ENCODE measurements around the gene HEPN1.
"Not testable (repeated sequence)": the region's sequence is repeated elsewhere in the genome, so short reads cannot be mapped to it uniquely, and the experiment has no call there.

The HEPN1 gene

GRCh38 chr11:124950601-124951330, 31.7 kb downstream of the HEPN1 start:
- no peaks in the 10 kb centered on the region for H3K9me3 ChIP-seq (ENCODE audit: insufficient read depth, low read depth, low read length)
- peaks cover 15% of the 10 kb centered on the region for H3K27me3 ChIP-seq (ENCODE audit: insufficient read depth, low read length)
- H3K36me3 ChIP-seq (ENCODE audit: insufficient read depth, low read depth, low read length): no peaks in the 10 kb centered on the region
- no peak overlapping the region for H3K4me3 ChIP-seq (ENCODE audit: low read length)
- H3K9ac ChIP-seq (ENCODE audit: low read depth, low read length): no peak overlapping the region
- no peak overlapping the region for H3K27ac ChIP-seq (ENCODE audit: low read length)
- peaks cover 8% of the 10 kb centered on the region; the same call in 1 of the 2 replicates for H3K4me1 ChIP-seq (ENCODE audit: insufficient read depth, low read length)

GRCh38 chr11:124951341-124951740, 32.3 kb downstream of the HEPN1 start:
- Histone ChIP-seq H3K9ac (ENCODE audit: low read depth, low read length) (no peak overlapping the region), H3K27ac (ENCODE audit: low read length) (no peak overlapping the region), H3K4me1 (ENCODE audit: insufficient read depth, low read length) (peaks cover 8% of the 10 kb centered on the region; the same call in 1 of the 2 replicates), H3K9me3 (ENCODE audit: insufficient read depth, low read depth, low read length) (no peaks in the 10 kb centered on the region), H3K4me3 (ENCODE audit: low read length) (no peak overlapping the region), H3K27me3 (ENCODE audit: insufficient read depth, low read length) (peaks cover 15% of the 10 kb centered on the region), H3K36me3 (ENCODE audit: insufficient read depth, low read depth, low read length) (no peaks in the 10 kb centered on the region)

GRCh38 chr11:124953753-124954589, 34.9 kb downstream of the HEPN1 start, which contains the start of gene CCDC15:
Gene CCDC15, plus strand, starts transcription at chr11:124954202. Its CDS starts 531 bp downstream, at chr11:124954733.
- peak within 1 kb of the TSS; percentile 46 for H3K27ac ChIP-seq (ENCODE audit: low read length)
- peak within 1 kb of the TSS; percentile 94; the same call in 1 of the 2 replicates for H3K9ac ChIP-seq (ENCODE audit: low read depth, low read length)
- peak within 1 kb of the TSS; percentile 90 for H3K4me3 ChIP-seq (ENCODE audit: low read length)
- H3K9me3 ChIP-seq (ENCODE audit: insufficient read depth, low read depth, low read length): no peaks in the 10 kb centered on the region
- H3K4me1 ChIP-seq (ENCODE audit: insufficient read depth, low read length): peaks cover 8% of the 10 kb centered on the region; the same call in 1 of the 2 replicates
- no peaks in the 10 kb centered on the region for H3K36me3 ChIP-seq (ENCODE audit: insufficient read depth, low read depth, low read length)
- H3K27me3 ChIP-seq (ENCODE audit: insufficient read depth, low read length): peaks cover 15% of the 10 kb centered on the region

- H3K27me3 ChIP-seq (ENCODE audit: insufficient read depth, low read length): peaks cover 15% of the 10 kb centered on the region
- no peak overlapping the region for H3K27ac ChIP-seq (ENCODE audit: low read length)
- H3K4me3 ChIP-seq (ENCODE audit: low read length): peak overlapping the region; percentile 90
- peak overlapping the region; percentile 76; the same call in 1 of the 2 replicates for H3K9ac ChIP-seq (ENCODE audit: low read depth, low read length)
- no peaks in the 10 kb centered on the region for H3K9me3 ChIP-seq (ENCODE audit: insufficient read depth, low read depth, low read length)
- no peaks in the 10 kb centered on the region for H3K36me3 ChIP-seq (ENCODE audit: insufficient read depth, low read depth, low read length)
- H3K4me1 ChIP-seq (ENCODE audit: insufficient read depth, low read length): peaks cover 8% of the 10 kb centered on the region; the same call in 1 of the 2 replicates
Observed at GRCh38 chr11:124954590-124954955, 35.5 kb downstream of the HEPN1 start.

- Histone ChIP-seq H3K27ac (ENCODE audit: low read length) (no peak overlapping the region), H3K9ac (ENCODE audit: low read depth, low read length) (peak overlapping the region; percentile 76; the same call in 1 of the 2 replicates), H3K4me3 (ENCODE audit: low read length) (peak overlapping the region; percentile 90), H3K36me3 (ENCODE audit: insufficient read depth, low read depth, low read length) (no peaks in the 10 kb centered on the region), H3K9me3 (ENCODE audit: insufficient read depth, low read depth, low read length) (no peaks in the 10 kb centered on the region), H3K4me1 (ENCODE audit: insufficient read depth, low read length) (peaks cover 8% of the 10 kb centered on the region; the same call in 1 of the 2 replicates), H3K27me3 (ENCODE audit: insufficient read depth, low read length) (peaks cover 15% of the 10 kb centered on the region)
Observed at GRCh38 chr11:124955035-124955434, 36.0 kb downstream of the HEPN1 start.

- H3K36me3 ChIP-seq (ENCODE audit: insufficient read depth, low read depth, low read length): no peaks in the 10 kb centered on the region
- no peaks in the 10 kb centered on the region for H3K27me3 ChIP-seq (ENCODE audit: insufficient read depth, low read length)
- H3K27ac ChIP-seq (ENCODE audit: low read length): no peak overlapping the region
- H3K9ac ChIP-seq (ENCODE audit: low read depth, low read length): no peak overlapping the region
- H3K4me3 ChIP-seq (ENCODE audit: low read length): no peak overlapping the region
- no peaks in the 10 kb centered on the region for H3K4me1 ChIP-seq (ENCODE audit: insufficient read depth, low read length)
- no peaks in the 10 kb centered on the region for H3K9me3 ChIP-seq (ENCODE audit: insufficient read depth, low read depth, low read length)
Observed at GRCh38 chr11:124961972-124962609, 43.0 kb downstream of the HEPN1 start.

GRCh38 chr11:124968197-124968596, 49.1 kb downstream of the HEPN1 start:
- H3K4me1 ChIP-seq (ENCODE audit: insufficient read depth, low read length); H3K9ac ChIP-seq (ENCODE audit: low read depth, low read length); H3K27me3 ChIP-seq (ENCODE audit: insufficient read depth, low read length); H3K36me3 ChIP-seq (ENCODE audit: insufficient read depth, low read depth, low read length); H3K4me3 ChIP-seq (ENCODE audit: low read length); H3K9me3 ChIP-seq (ENCODE audit: insufficient read depth, low read depth, low read length); H3K27ac ChIP-seq (ENCODE audit: low read length): not testable (repeated sequence)
